HepG2 (cell line): Measurements from ENCODE around the gene FAM24A. TPM values are rescaled to one million over a fixed set of nuclear protein-coding genes. Genes with fewer than 3 reads are reported as not detected.

ENCODE experiments used
- ARNTL ChIP-seq: sonication (generic); formaldehyde crosslinking; IDR thresholded peaks from 2 replicates; pipeline ENCODE4 v1.4.0; 2020; ENCODE audit warnings: mild to moderate bottlenecking, missing genetic modification reagents
- BCLAF1 ChIP-seq: fragments of 450-650 bp; IDR thresholded peaks from 2 replicates; pipeline ENCODE4 v1.6.1; 2017; ENCODE audit warnings: mild to moderate bottlenecking
- FLYWCH1 ChIP-seq: sonication (generic); formaldehyde crosslinking; IDR thresholded peaks from 2 replicates; pipeline ENCODE4 v1.8.1; 2023; ENCODE audit warnings: mild to moderate bottlenecking, missing genetic modification reagents
- GLI4 ChIP-seq: sonication (generic); formaldehyde crosslinking; IDR thresholded peaks from 2 replicates; pipeline ENCODE4 v1.5.1; 2020; ENCODE audit warnings: missing genetic modification reagents, mild to moderate bottlenecking, moderate library complexity, borderline replicate concordance
- HOXA5 ChIP-seq: sonication (generic); formaldehyde crosslinking; IDR thresholded peaks from 2 replicates; pipeline ENCODE4 v1.4.0; 2020; ENCODE audit warnings: missing genetic modification reagents
- KLF13 ChIP-seq: sonication (generic); formaldehyde crosslinking; IDR thresholded peaks from 2 replicates; pipeline ENCODE4 v1.4.0; 2020; ENCODE audit warnings: mild to moderate bottlenecking, missing genetic modification reagents
- NFYC ChIP-seq: IDR thresholded peaks from 2 replicates; pipeline ENCODE4 v1.6.1; 2016; ENCODE audit warnings: missing genetic modification reagents, missing compliant biosample characterization
- RFX5 ChIP-seq: IDR thresholded peaks from 2 replicates; pipeline ENCODE4 v1.6.1; 2011; ENCODE audit warnings: low read depth, low read length, improper control_type of control experiment
- SSRP1 ChIP-seq: IDR thresholded peaks from 2 replicates; pipeline ENCODE4 v1.6.1; 2016; ENCODE audit warnings: control low read depth
- TRIM22 ChIP-seq: fragments of 450-650 bp; IDR thresholded peaks from 2 replicates; pipeline ENCODE4 v1.6.1; 2017
- ZBTB25 ChIP-seq: IDR thresholded peaks from 2 replicates; pipeline ENCODE4 v1.6.1; 2018; ENCODE audit warnings: missing genetic modification reagents
- ZBTB38 ChIP-seq: sonication (generic); formaldehyde crosslinking; IDR thresholded peaks from 2 replicates; pipeline ENCODE4 v1.5.1; 2020; ENCODE audit warnings: mild to moderate bottlenecking, missing genetic modification reagents
- ZBTB43 ChIP-seq: sonication (generic); formaldehyde crosslinking; conservative IDR thresholded peaks from 2 replicates; pipeline ENCODE4 v1.4.0; 2020; ENCODE audit warnings: missing genetic modification reagents
- ZNF180 ChIP-seq: sonication (generic); formaldehyde crosslinking; IDR thresholded peaks from 2 replicates; pipeline ENCODE4 v1.4.0; 2020; ENCODE audit warnings: low read depth, missing genetic modification reagents, borderline replicate concordance
- ZNF234 ChIP-seq: sonication (generic); formaldehyde crosslinking; conservative IDR thresholded peaks from 2 replicates; pipeline ENCODE4 v1.5.1; 2020; ENCODE audit warnings: mild to moderate bottlenecking, missing genetic modification reagents
- ZNF281 ChIP-seq: sonication (generic); formaldehyde crosslinking; IDR thresholded peaks from 2 replicates; pipeline ENCODE4 v1.4.0; 2020; ENCODE audit warnings: missing genetic modification reagents, borderline replicate concordance
- ZNF550 ChIP-seq: sonication (generic); formaldehyde crosslinking; IDR thresholded peaks from 2 replicates; pipeline ENCODE4 v1.4.0; 2020; ENCODE audit warnings: mild to moderate bottlenecking, missing genetic modification reagents, borderline replicate concordance
- ZNF629 ChIP-seq: sonication (generic); formaldehyde crosslinking; conservative IDR thresholded peaks from 2 replicates; pipeline ENCODE4 v1.5.0; 2020; ENCODE audit warnings: missing genetic modification reagents
- ZNF749 ChIP-seq: sonication (generic); formaldehyde crosslinking; IDR thresholded peaks from 2 replicates; pipeline ENCODE4 v1.8.0; 2022; ENCODE audit warnings: mild to moderate bottlenecking, missing genetic modification reagents, moderate library complexity, borderline replicate concordance
- polyA plus RNA-seq, 8 experiments: library from polyadenylated mRNA; depleted of rRNA in 3 of 8; stranded (reverse) in 7 of 8; unstranded in 1 of 8; fragments of >200 nt; fragmentation: Illumina TruSeq in 4 of 8; extraction: Trizol in 4 of 8; gene quantifications; 2 replicates each; pipeline versions ENCODE4 v1.2.1 to v1.2.3, GENCODE V29; 2011 to 2016; ENCODE audit warnings: low read depth in 4 of 8, missing spikeins in 1 of 8, mixed read lengths in 1 of 8; ENCODE audit not compliant: insufficient read depth in 1 of 8
- total RNA-seq, 5 experiments: library from RNA; depleted of rRNA; stranded (reverse); fragments of >200 nt; fragmentation: Illumina TruSeq; extraction: Trizol; gene quantifications; 2 replicates each; pipeline ENCODE4 v1.2.3, GENCODE V29; 2016; ENCODE audit warnings: low read depth in 1 of 5

FAM24A gene
- total and polyA plus RNA-seq, 2 of the 13 experiments (the other 11 are each of a cell fraction or from before 2014, with no cell fraction given) = not detected

- TF ChIP-seq ZNF281 (CRISPR knock-in tag) = 0 out of 2 replicates have a peak, but pooled peaks have one; percentile 14
- peak; percentile 34; the same call in 1 of the 2 replicates for TF ChIP-seq KLF13
- peak; percentile 86; the same call in 1 of the 2 replicates for TF ChIP-seq ARNTL (CRISPR knock-in tag)
- peak; percentile 40; the same call in 1 of the 2 replicates for TF ChIP-seq ZNF629 (CRISPR knock-in tag)
- no peak for TF ChIP-seq ZNF180
- TF ChIP-seq NFYC (CRISPR knock-in tag) = peak; percentile 42; the same call in 1 of the 2 replicates
- TF ChIP-seq TRIM22 = no peak
- peak; percentile 74; the same call in 1 of the 2 replicates for TF ChIP-seq ZBTB25 (CRISPR knock-in tag)
- TF ChIP-seq ZNF234 (CRISPR knock-in tag) = peak; percentile 91
- no peak for TF ChIP-seq BCLAF1
- 0 out of 2 replicates have a peak, but pooled peaks have one; percentile 50 for TF ChIP-seq RFX5
- 0 out of 2 replicates have a peak, but pooled peaks have one; percentile 64 for TF ChIP-seq SSRP1 (CRISPR knock-in tag)
- peak; percentile 92 for TF ChIP-seq ZBTB38 (CRISPR knock-in tag)
- TF ChIP-seq FLYWCH1 = 0 out of 2 replicates have a peak, but pooled peaks have one; percentile 79
- peak; percentile 94 for TF ChIP-seq HOXA5 (CRISPR knock-in tag)
- TF ChIP-seq ZNF749 (CRISPR knock-in tag) = no peak
- no peak for TF ChIP-seq ZNF550
- TF ChIP-seq GLI4 (CRISPR knock-in tag) = peak; percentile 76
- TF ChIP-seq ZBTB43 (CRISPR knock-in tag) = no peak
Observed at GRCh38 chr10:122953902-122954730, 43.7 kb downstream of the FAM24A start, which contains the start of gene C10orf88 (continued).
